Endodermal cell (in vitro differentiated cells): ENCODE data around the gene RGS9. TPM values are rescaled to one million over a fixed set of nuclear protein-coding genes. Genes with fewer than 3 reads are reported as not detected.

Source experiments
- DNase-seq: peaks from one replicate; pipeline ENCODE4 v3.0.0-alpha.2; 2017
- H3K27ac ChIP-seq: 2 replicates; pipeline ENCODE4 v1.5.1; 2013; ENCODE audit warnings: mild to moderate bottlenecking, low read depth, low read length, moderate library complexity
- H3K27me3 ChIP-seq: 2 replicates; pipeline ENCODE4 v1.6.1; 2013; ENCODE audit warnings: mild to moderate bottlenecking, low read length, moderate library complexity; ENCODE audit not compliant: insufficient read depth, control insufficient read depth, poor library complexity, severe bottlenecking
- H3K36me3 ChIP-seq: 2 replicates; pipeline ENCODE4 v1.7.0; 2013; ENCODE audit warnings: mild to moderate bottlenecking, low read length, moderate library complexity; ENCODE audit not compliant: control insufficient read depth, insufficient read depth
- H3K4me1 ChIP-seq: one replicate; pipeline ENCODE4 v1.7.0; 2013; ENCODE audit warnings: low read length; ENCODE audit not compliant: control insufficient read depth, insufficient read depth
- H3K4me3 ChIP-seq: 2 replicates; pipeline ENCODE4 v1.5.1; 2013; ENCODE audit warnings: mild to moderate bottlenecking, low read length, moderate library complexity
- H3K9ac ChIP-seq: 2 replicates; pipeline ENCODE4 v1.6.1; 2013; ENCODE audit warnings: mild to moderate bottlenecking, low read length, moderate library complexity; ENCODE audit not compliant: poor library complexity, severe bottlenecking; ENCODE audit errors: extremely low read depth
- H3K9me3 ChIP-seq: 2 replicates; pipeline ENCODE4 v1.6.1; 2013; ENCODE audit warnings: mild to moderate bottlenecking, low read length, moderate library complexity; ENCODE audit not compliant: control insufficient read depth
- H3K27ac Mint-ChIP-seq: 2 replicates; pipeline ENCODE4 v1.8.0; 2020; ENCODE audit warnings: mixed read lengths
- H3K27me3 Mint-ChIP-seq: 2 replicates; pipeline ENCODE4 v1.8.0; 2021; ENCODE audit warnings: mild to moderate bottlenecking, mixed read lengths; ENCODE audit not compliant: insufficient read depth
- H3K36me3 Mint-ChIP-seq: 2 replicates; pipeline ENCODE4 v1.8.0; 2020; ENCODE audit warnings: low read depth, mixed read lengths
- H3K4me1 Mint-ChIP-seq: 2 replicates; pipeline ENCODE4 v1.8.0; 2020; ENCODE audit warnings: mixed read lengths
- H3K4me3 Mint-ChIP-seq: 2 replicates; pipeline ENCODE4 v1.8.0; 2020; ENCODE audit warnings: mild to moderate bottlenecking, moderate library complexity, mixed read lengths
- H3K9me3 Mint-ChIP-seq: 2 replicates; pipeline ENCODE4 v1.8.0; 2020; ENCODE audit warnings: mild to moderate bottlenecking, mixed read lengths
- WGBS, 2 experiments: methylation state at CpG; one replicate each; pipeline versions ENCODE4 v1.1.5 to v1.1.7; 2013; ENCODE audit warnings: missing lambda C conversion rate in 2 of 2, mixed read lengths in 1 of 2; ENCODE audit not compliant: insufficient coverage in 1 of 2, insufficient read length in 1 of 2; 5-methylcytosine and 5-hydroxymethylcytosine counted together
- total RNA-seq, 2 donors: library from RNA; stranded (reverse); fragmentation: NEBNext Ultra II Directional in 1 of 2; extraction: Animal tissue kit (Norgen Biotek cat#: 25700) in 1 of 2; gene quantifications; 2 replicates in 1 of 2; 3 replicates in 1 of 2; pipeline ENCODE4 v1.2.1, GENCODE V29; 2021
- TF ChIP-seq, protein P1 (sequence below): fragments of 200-600 bp; sonication (generic); conservative IDR thresholded peaks from 2 replicates; pipeline ENCODE4 v1.5.0; 2021; ENCODE audit warnings: antibody characterized with exemption, mild to moderate bottlenecking

Gene RGS9
- total RNA-seq, 2 donors from 2014 or later: 11.1 to 14.7 TPM

GRCh38 chr17:65182233-65182632 is 45.1 kb downstream of the RGS9 start:
- Histone ChIP-seq H3K4me3 (no peak overlapping the region), H3K36me3 (no peaks in the 10 kb centered on the region), H3K4me1 (peaks cover 3% of the 10 kb centered on the region), H3K9me3 (no peaks in the 10 kb centered on the region), H3K27ac (no peak overlapping the region), H3K27me3 (no peaks in the 10 kb centered on the region), H3K9ac (no peak overlapping the region)
- H3K9me3 Mint-ChIP-seq: no peaks in the 10 kb centered on the region
- H3K27ac Mint-ChIP-seq: peak overlapping the region; percentile 40
- no peaks in the 10 kb centered on the region for H3K27me3 Mint-ChIP-seq
- no peaks in the 10 kb centered on the region for H3K36me3 Mint-ChIP-seq
- WGBS, 2 experiments: 90 to 96% methylated on average over 9 of the region's 9 CpGs
- no peak overlapping the region for H3K4me3 Mint-ChIP-seq
- peak; percentile 49 for DNase-seq
- TF ChIP-seq, protein P1, sequence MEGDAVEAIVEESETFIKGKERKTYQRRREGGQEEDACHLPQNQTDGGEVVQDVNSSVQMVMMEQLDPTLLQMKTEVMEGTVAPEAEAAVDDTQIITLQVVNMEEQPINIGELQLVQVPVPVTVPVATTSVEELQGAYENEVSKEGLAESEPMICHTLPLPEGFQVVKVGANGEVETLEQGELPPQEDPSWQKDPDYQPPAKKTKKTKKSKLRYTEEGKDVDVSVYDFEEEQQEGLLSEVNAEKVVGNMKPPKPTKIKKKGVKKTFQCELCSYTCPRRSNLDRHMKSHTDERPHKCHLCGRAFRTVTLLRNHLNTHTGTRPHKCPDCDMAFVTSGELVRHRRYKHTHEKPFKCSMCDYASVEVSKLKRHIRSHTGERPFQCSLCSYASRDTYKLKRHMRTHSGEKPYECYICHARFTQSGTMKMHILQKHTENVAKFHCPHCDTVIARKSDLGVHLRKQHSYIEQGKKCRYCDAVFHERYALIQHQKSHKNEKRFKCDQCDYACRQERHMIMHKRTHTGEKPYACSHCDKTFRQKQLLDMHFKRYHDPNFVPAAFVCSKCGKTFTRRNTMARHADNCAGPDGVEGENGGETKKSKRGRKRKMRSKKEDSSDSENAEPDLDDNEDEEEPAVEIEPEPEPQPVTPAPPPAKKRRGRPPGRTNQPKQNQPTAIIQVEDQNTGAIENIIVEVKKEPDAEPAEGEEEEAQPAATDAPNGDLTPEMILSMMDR: no peak
- peaks cover 13% of the 10 kb centered on the region for H3K4me1 Mint-ChIP-seq

DNA sequence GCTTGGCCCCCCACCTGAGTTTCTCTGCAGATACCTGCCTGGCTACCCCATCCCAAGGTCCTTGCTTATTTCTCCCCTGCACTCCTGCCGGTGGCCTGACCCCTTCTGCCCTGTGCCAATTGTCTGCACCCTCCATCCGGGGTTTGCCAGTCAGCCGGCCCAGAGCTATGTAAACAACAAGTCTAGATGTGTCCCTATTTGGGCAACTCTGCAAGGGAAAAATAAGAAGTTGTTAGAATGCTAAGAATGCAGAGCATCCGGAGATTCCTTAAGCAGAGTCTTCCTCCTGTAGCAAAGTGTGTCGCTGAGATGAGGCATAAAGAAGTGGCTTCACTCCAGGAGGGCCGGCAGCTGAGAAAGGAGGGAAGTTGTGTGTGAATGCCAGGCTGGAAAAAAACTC is 46.6 kb downstream of the RGS9 start:
- Histone ChIP-seq H3K27me3 (no peaks in the 10 kb centered on the region), H3K4me3 (no peak overlapping the region), H3K27ac (no peak overlapping the region), H3K36me3 (no peaks in the 10 kb centered on the region), H3K9ac (no peak overlapping the region), H3K9me3 (no peaks in the 10 kb centered on the region), H3K4me1 (peaks cover 3% of the 10 kb centered on the region)
- Mint-ChIP-seq H3K36me3 (no peaks in the 10 kb centered on the region), H3K4me1 (peaks cover 13% of the 10 kb centered on the region), H3K27me3 (no peaks in the 10 kb centered on the region), H3K27ac (peak overlapping the region; percentile 77), H3K4me3 (no peak overlapping the region), H3K9me3 (no peaks in the 10 kb centered on the region)
- DNase-seq: peak; percentile 94
- WGBS, 2 experiments: 11 to 26% methylated on average over 5 to 6 of the region's 6 CpGs
- TF ChIP-seq, protein P1: no peak

DNA sequence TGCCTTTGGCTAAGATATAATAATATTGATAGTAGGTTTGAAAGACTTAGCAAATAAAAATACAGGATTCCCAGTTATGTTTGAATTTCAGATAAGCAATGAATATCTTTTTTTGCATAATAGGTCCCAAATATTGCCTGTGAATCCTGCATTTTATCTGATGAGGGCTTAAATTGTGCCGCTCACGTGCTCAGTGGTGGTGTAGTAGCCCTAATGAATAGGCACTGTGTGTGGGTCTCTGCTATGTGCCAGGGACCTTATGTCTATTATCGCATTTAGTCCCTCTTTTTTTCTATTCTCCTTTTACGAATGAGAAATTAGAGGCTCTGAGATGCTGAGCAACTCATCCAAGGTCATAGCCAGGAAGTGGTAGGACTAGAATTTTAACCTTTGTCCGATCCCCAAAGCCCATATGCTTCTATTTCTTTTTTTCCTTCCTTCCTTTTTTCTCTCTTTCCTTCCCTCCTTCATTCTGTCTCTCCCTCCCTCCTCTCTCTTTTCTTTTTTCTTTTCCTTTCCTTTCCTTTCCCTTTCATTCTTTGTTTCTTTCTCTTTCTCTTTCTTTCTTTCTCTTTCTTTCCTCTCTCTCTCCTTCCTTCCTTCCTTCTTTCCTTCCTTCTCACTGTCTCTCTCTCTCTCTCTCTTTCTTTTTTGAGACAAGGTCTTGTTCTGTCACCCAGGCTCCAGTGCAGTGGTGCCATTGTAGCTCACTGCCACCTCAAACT is 47.2 kb downstream of the RGS9 start:
- Mint-ChIP-seq H3K27me3 (no peaks in the 10 kb centered on the region), H3K9me3 (no peaks in the 10 kb centered on the region), H3K4me1 (peaks cover 13% of the 10 kb centered on the region), H3K4me3 (no peak overlapping the region), H3K27ac (peak overlapping the region; percentile 77), H3K36me3 (no peaks in the 10 kb centered on the region)
- Histone ChIP-seq H3K36me3 (no peaks in the 10 kb centered on the region), H3K9me3 (no peaks in the 10 kb centered on the region), H3K4me3 (no peak overlapping the region), H3K27ac (no peak overlapping the region), H3K9ac (no peak overlapping the region), H3K27me3 (no peaks in the 10 kb centered on the region), H3K4me1 (peaks cover 3% of the 10 kb centered on the region)
- TF ChIP-seq, protein P1: no peak
- WGBS, 2 experiments: 70 to 81% methylated on average over 3 to 5 of the region's 5 CpGs
- DNase-seq: peak; percentile 52
